Sciatic nerve (tissue), 2 donors: ENCODE measurements around the gene PPM1L. TPM values are rescaled to one million over a fixed set of nuclear protein-coding genes. Genes with fewer than 3 reads are reported as not detected.

Source experiments
- ATAC-seq: fragments of 200-7000 bp; cut with Tn5 transposase; one replicate; pipeline ENCODE4 v1.9.1; 2020; ENCODE audit warnings: mild to moderate bottlenecking, moderate library complexity
- DNase-seq: peaks from one replicate; pipeline ENCODE4 v3.0.0-alpha.2; 2020; ENCODE audit warnings: low spot score
- intact Hi-C: fragments of 100-400 bp; cut with DNase I; formaldehyde crosslinking; loops from one replicate; pipeline ENCODE4 v1.14.2; 2022
- total RNA-seq: library from RNA; stranded (reverse); fragmentation: NEBNext Ultra II Directional; extraction: Animal tissue kit (Norgen Biotek cat#: 25700); gene quantifications from one replicate; pipeline ENCODE4 v1.2.1, GENCODE V29; 2021
- donor health status: DM: no; HTN: no; CAD: no.
- donor health status: DM: no; HTN: no; CAD: no.

PPM1L gene
- total RNA-seq, 1 donor from 2014 or later = 10.0 TPM

GRCh38 chr3:160796813-160797164, 40.8 kb downstream of the PPM1L start:
- ATAC-seq (peak; percentile 90), DNase-seq (no peak)
- intact Hi-C loops = no loop called here

GRCh38 chr3:160797356-160797755, 41.3 kb downstream of the PPM1L start:
- no peak for DNase-seq
- intact Hi-C loops = no loop called here
- ATAC-seq = no peak

GRCh38 chr3:160801386-160802118, 45.5 kb downstream of the PPM1L start:
- intact Hi-C loops = no loop called here
- DNase-seq (no peak), ATAC-seq (peak; percentile 83)

GRCh38 chr3:160804762-160805161, 48.7 kb downstream of the PPM1L start:
- intact Hi-C loops = no loop called here

GRCh38 chr3:160806094-160806493, 50.1 kb downstream of the PPM1L start:
- intact Hi-C loops = no loop called here
- ATAC-seq = no peak
- DNase-seq = no peak

More at GRCh38 chr3:160804762-160805161, 48.7 kb downstream of the PPM1L start:
- DNase-seq (no peak), ATAC-seq (peak; percentile 37)

GRCh38 chr3:160806686-160807085, 50.7 kb downstream of the PPM1L start:
- ATAC-seq (no peak), DNase-seq (no peak)
- intact Hi-C loops = no loop called here

- DNase-seq (no peak), ATAC-seq (peak; percentile 8)
- intact Hi-C loops = no loop called here
These were observed 52.8 kb downstream of the PPM1L start for GRCh38 chr3:160808838-160809237.

- DNase-seq (no peak), ATAC-seq (no peak)
- intact Hi-C loops = no loop called here
These were observed 53.4 kb downstream of the PPM1L start for GRCh38 chr3:160809453-160809852.

- intact Hi-C loops = no loop called here
- DNase-seq = no peak
These were observed 54.6 kb downstream of the PPM1L start for GRCh38 chr3:160810362-160811236.

GRCh38 chr3:160811237-160811548, 55.2 kb downstream of the PPM1L start:
- DNase-seq (no peak), ATAC-seq (no peak)
- intact Hi-C loops = no loop called here

More at GRCh38 chr3:160810362-160811236, 54.6 kb downstream of the PPM1L start:
- ATAC-seq = peak; percentile 77

- DNase-seq (no peak), ATAC-seq (no peak)
- intact Hi-C loops = no loop called here
These were observed 56.3 kb downstream of the PPM1L start for GRCh38 chr3:160812304-160812703.

- ATAC-seq (no peak), DNase-seq (no peak)
- intact Hi-C loops = no loop called here
These were observed 59.2 kb downstream of the PPM1L start for GRCh38 chr3:160815280-160815679.

GRCh38 chr3:160820022-160820421, 64.0 kb downstream of the PPM1L start:
- ATAC-seq = no peak
- DNase-seq = no peak
- intact Hi-C loops = no loop called here

- ATAC-seq (no peak), DNase-seq (no peak)
- intact Hi-C loops = no loop called here
These were observed 64.4 kb downstream of the PPM1L start for GRCh38 chr3:160820430-160820829.

GRCh38 chr3:160822936-160823335, 66.9 kb downstream of the PPM1L start:
- ATAC-seq (no peak), DNase-seq (no peak)
- intact Hi-C loops = no loop called here

- no peak for ATAC-seq
- no peak for DNase-seq
- intact Hi-C loops = no loop called here
These were observed 69.3 kb downstream of the PPM1L start for GRCh38 chr3:160825311-160825800.

- ATAC-seq (no peak), DNase-seq (no peak)
- intact Hi-C loops = no loop called here
These were observed 70.4 kb downstream of the PPM1L start for GRCh38 chr3:160826408-160826807.

- intact Hi-C loops = no loop called here
- ATAC-seq = no peak
- DNase-seq = no peak
These were observed 71.0 kb downstream of the PPM1L start for GRCh38 chr3:160826991-160827390.

GRCh38 chr3:160827516-160827915, 71.5 kb downstream of the PPM1L start:
- DNase-seq (no peak), ATAC-seq (no peak)
- intact Hi-C loops = no loop called here

GRCh38 chr3:160828880-160829279, 72.8 kb downstream of the PPM1L start:
- DNase-seq (no peak), ATAC-seq (no peak)
- intact Hi-C loops = no loop called here
